HG03565 (cell line): ENCODE data around the gene HAND1.

Experiments used
- ATAC-seq: cut with Tn5 transposase; IDR thresholded peaks from one replicate; pipeline ENCODE4 v1.9.1; 2021; ENCODE audit warnings: mild to moderate bottlenecking, moderate library complexity; ENCODE audit not compliant: unreplicated experiment

HAND1 gene

GRCh38 chr5:154506049-154506715 is 28.2 kb upstream of the HAND1 start:
- no peak for ATAC-seq

- no peak for ATAC-seq
Observed at GRCh38 chr5:154505567-154505966, 27.5 kb upstream of the HAND1 start.

GRCh38 chr5:154503698-154504039 is 25.6 kb upstream of the HAND1 start:
- ATAC-seq, result no peak

- ATAC-seq, result no peak
Observed at GRCh38 chr5:154502180-154502579, 24.2 kb upstream of the HAND1 start.

- ATAC-seq, result no peak
Observed at GRCh38 chr5:154501566-154501965, 23.5 kb upstream of the HAND1 start.

- ATAC-seq, result no peak
Observed at GRCh38 chr5:154498994-154499393, 21.0 kb upstream of the HAND1 start.

GRCh38 chr5:154498591-154498990 is 20.6 kb upstream of the HAND1 start:
- ATAC-seq, result no peak

- ATAC-seq, result no peak
Observed at GRCh38 chr5:154494036-154494435, 16.0 kb upstream of the HAND1 start.

- ATAC-seq, result no peak
Observed at GRCh38 chr5:154493274-154493673, 15.2 kb upstream of the HAND1 start.

GRCh38 chr5:154491941-154492340 is 13.9 kb upstream of the HAND1 start:
- no peak for ATAC-seq

GRCh38 chr5:154487541-154487940 is 9.5 kb upstream of the HAND1 start:
- peak; percentile 99 for ATAC-seq

GRCh38 chr5:154486427-154486866 is 8.4 kb upstream of the HAND1 start:
- ATAC-seq, result no peak

- no peak for ATAC-seq
Observed at GRCh38 chr5:154485850-154486426, 7.9 kb upstream of the HAND1 start.

- ATAC-seq, result no peak
Observed at GRCh38 chr5:154485096-154485491, 7.1 kb upstream of the HAND1 start.

GRCh38 chr5:154484393-154485095 is 6.5 kb upstream of the HAND1 start:
- no peak for ATAC-seq

GRCh38 chr5:154483654-154484392 is 5.8 kb upstream of the HAND1 start:
- ATAC-seq, result no peak

GRCh38 chr5:154482528-154483449 is 4.8 kb upstream of the HAND1 start:
- no peak for ATAC-seq

GRCh38 chr5:154481584-154482381 is 3.8 kb upstream of the HAND1 start:
- no peak for ATAC-seq

GRCh38 chr5:154480847-154481246 is 2.8 kb upstream of the HAND1 start:
- ATAC-seq, result no peak
